ENCODE results near the gene SOX15.

Gene SOX15

DNA sequence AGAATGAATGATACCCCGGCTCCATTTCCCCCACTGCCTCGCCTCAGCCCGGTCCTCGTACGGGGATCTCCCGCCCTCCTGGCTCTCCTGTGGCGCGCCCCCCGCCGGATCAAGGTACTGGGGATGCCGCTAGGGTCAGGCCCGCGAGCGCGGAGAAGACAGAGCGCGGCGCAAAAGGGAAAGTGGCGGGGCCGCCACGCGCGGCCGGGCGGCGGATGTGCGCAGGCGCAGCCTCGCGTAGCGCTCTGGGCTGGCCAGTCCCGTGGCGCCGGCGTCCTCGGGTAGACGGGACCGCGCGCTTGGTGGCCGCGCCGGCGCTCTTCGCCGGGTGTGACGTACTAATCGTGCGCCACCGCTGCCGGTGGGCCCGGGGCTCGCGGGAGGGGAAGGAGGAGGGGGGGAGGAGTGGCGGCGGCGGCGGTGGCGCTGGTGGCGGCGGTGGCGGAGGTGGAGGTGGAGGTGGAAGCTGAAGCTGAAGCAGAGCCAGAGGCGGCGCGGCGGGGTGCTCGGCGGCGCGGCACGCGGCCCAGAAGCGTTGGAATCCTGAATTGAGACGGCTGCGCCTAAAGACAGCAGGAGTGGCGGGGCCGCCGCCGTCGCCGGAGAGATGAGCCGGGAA lies 28.2 kb downstream of the SOX15 start, which contains the start of gene SENP3:
TSS of gene SENP3 (plus strand) at position 331 of the 619 bp plus-strand sequence. CDS start 1,158 bp downstream, outside the sequence.
- peak within 1 kb of the TSS; percentile 88 for H2AFZ ChIP-seq (ENCODE audit: low read depth, low read length)

DNA sequence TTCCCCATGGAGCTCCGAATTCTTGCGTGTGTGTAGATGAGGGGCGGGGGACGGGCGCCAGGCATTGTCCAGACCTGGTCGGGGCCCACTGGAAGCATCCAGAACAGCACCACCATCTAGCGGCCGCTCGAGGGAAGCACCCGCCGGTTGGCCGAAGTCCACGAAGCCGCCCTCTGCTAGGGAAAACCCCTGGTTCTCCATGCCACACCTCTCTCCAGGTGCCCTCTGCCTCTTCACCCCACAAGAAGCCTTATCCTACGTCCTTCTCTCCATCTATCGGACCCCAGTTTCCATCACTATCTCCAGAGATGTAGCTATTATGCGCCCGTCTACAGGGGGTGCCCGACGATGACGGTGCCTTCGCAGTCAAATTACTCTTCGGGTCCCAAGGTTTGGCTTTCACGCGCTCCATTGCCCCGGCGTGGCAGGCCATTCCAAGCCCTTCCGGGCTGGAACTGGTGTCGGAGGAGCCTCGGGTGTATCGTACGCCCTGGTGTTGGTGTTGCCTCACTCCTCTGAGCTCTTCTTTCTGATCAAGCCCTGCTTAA lies 28.8 kb downstream of the SOX15 start:
- Histone ChIP-seq H3K27ac (ENCODE audit: low read length) (peak overlapping the region; percentile 86), H3K4me2 (ENCODE audit: insufficient read depth, low read length) (peak overlapping the region; percentile 90), H2AFZ (ENCODE audit: low read depth, low read length) (peak overlapping the region; percentile 88), H3K36me3 (ENCODE audit: insufficient read depth, low read length) (peaks cover 35% of the 10 kb centered on the region), H4K20me1 (ENCODE audit: insufficient read depth, low read length) (peaks cover 16% of the 10 kb centered on the region; the same call in 1 of the 2 replicates), H3K79me2 (ENCODE audit: insufficient read depth, low read length) (peaks cover 54% of the 10 kb centered on the region), H3K4me1 (ENCODE audit: insufficient read depth, low read length) (peaks cover 52% of the 10 kb centered on the region), H3K27me3 (ENCODE audit: insufficient read depth, low read length, poor library complexity) (no peaks in the 10 kb centered on the region), H3K9ac (ENCODE audit: low read depth, low read length) (peak overlapping the region; percentile 91), H3K4me3 (ENCODE audit: low read depth in 1 of 2, low read length in 2 of 2) (peak overlapping the region; percentile 44 to 79), H3K9me3 (ENCODE audit: insufficient read depth, low read length, severe bottlenecking) (no peaks in the 10 kb centered on the region)
- DNase-seq (peak; percentile 83), ATAC-seq (ENCODE audit: insufficient read depth, low read depth) (peak; percentile 70)
- TF ChIP-seq, protein P1, sequence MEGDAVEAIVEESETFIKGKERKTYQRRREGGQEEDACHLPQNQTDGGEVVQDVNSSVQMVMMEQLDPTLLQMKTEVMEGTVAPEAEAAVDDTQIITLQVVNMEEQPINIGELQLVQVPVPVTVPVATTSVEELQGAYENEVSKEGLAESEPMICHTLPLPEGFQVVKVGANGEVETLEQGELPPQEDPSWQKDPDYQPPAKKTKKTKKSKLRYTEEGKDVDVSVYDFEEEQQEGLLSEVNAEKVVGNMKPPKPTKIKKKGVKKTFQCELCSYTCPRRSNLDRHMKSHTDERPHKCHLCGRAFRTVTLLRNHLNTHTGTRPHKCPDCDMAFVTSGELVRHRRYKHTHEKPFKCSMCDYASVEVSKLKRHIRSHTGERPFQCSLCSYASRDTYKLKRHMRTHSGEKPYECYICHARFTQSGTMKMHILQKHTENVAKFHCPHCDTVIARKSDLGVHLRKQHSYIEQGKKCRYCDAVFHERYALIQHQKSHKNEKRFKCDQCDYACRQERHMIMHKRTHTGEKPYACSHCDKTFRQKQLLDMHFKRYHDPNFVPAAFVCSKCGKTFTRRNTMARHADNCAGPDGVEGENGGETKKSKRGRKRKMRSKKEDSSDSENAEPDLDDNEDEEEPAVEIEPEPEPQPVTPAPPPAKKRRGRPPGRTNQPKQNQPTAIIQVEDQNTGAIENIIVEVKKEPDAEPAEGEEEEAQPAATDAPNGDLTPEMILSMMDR (IDR thresholded peaks at IDR 0.05; ENCODE audit: borderline replicate concordance, extremely low read depth, low read length, poor library complexity, severe bottlenecking): peak; percentile 91
- TF ChIP-seq EZH2 (IDR thresholded peaks at IDR 0.05; ENCODE audit: borderline replicate concordance, low read depth, low read length, severe bottlenecking): no peak

More for the DNA sequence above, 28.2 kb downstream of the SOX15 start, which contains the start of gene SENP3:
- DNase-seq: peak; percentile 89
- Histone ChIP-seq H3K27ac (ENCODE audit: low read length) (peak within 1 kb of the TSS; percentile 86), H4K20me1 (ENCODE audit: insufficient read depth, low read length) (peaks cover 16% of the 10 kb centered on the region; the same call in 1 of the 2 replicates), H3K27me3 (ENCODE audit: insufficient read depth, low read length, poor library complexity) (no peaks in the 10 kb centered on the region), H3K36me3 (ENCODE audit: insufficient read depth, low read length) (peaks cover 38% of the 10 kb centered on the region), H3K79me2 (ENCODE audit: insufficient read depth, low read length) (peaks cover 57% of the 10 kb centered on the region), H3K4me1 (ENCODE audit: insufficient read depth, low read length) (peaks cover 52% of the 10 kb centered on the region), H3K4me2 (ENCODE audit: insufficient read depth, low read length) (peak within 1 kb of the TSS; percentile 90), H3K9me3 (ENCODE audit: insufficient read depth, low read length, severe bottlenecking) (no peaks in the 10 kb centered on the region), H3K4me3 (ENCODE audit: low read depth in 1 of 2, low read length in 2 of 2) (peak within 1 kb of the TSS; percentile 44 to 79), H3K9ac (ENCODE audit: low read depth, low read length) (peak within 1 kb of the TSS; percentile 91)
- TF ChIP-seq, protein P1 (IDR thresholded peaks at IDR 0.05; ENCODE audit: borderline replicate concordance, extremely low read depth, low read length, poor library complexity, severe bottlenecking): no peak
- TF ChIP-seq EZH2 (IDR thresholded peaks at IDR 0.05; ENCODE audit: borderline replicate concordance, low read depth, low read length, severe bottlenecking): no peak
- ATAC-seq (ENCODE audit: insufficient read depth, low read depth): peak; percentile 88

DNA sequence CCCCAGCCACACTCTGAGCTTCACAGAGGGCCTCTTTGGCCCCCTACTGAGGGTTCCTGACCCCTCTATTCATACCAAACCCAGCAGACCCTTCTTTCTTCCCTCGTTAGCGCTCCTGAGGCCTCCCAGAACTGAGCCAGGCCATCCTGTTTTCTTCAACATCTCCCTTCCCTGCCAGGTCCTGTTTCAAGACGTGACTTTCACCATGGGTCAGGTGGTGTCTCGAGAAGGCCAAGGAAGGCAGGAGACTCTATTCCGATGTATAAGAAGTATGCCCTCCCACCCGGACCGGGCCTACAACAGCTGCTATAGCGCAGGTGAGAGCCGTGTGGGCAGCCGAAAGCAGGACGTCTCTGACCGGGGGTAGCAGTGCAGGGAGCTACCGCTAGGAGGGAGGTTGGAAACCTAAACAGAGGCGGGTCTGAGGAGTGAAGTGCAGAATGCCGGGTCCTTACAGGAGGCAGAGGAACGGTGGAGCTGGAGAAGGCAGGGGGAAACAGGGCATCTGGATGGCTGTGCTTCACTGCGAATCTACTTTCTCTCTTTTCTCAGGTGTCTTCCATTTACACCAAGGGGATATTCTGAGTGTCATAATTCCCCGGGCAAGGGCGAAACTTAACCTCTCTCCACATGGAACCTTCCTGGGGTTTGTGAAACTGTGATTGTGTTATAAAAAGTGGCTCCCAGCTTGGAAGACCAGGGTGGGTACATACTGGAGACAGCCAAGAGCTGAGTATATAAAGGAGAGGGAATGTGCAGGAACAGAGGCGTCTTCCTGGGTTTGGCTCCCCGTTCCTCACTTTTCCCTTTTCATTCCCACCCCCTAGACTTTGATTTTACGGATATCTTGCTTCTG lies 29.5 kb downstream of the SOX15 start:
- no peaks in the 10 kb centered on the region for H3K27me3 ChIP-seq (ENCODE audit: insufficient read depth, low read length, poor library complexity)
- H3K4me1 ChIP-seq (ENCODE audit: insufficient read depth, low read length): peaks cover 49% of the 10 kb centered on the region
- H3K9me3 ChIP-seq (ENCODE audit: insufficient read depth, low read length, severe bottlenecking): no peaks in the 10 kb centered on the region
- H3K27ac ChIP-seq (ENCODE audit: low read length): peak overlapping the region; percentile 86
- H3K79me2 ChIP-seq (ENCODE audit: insufficient read depth, low read length): peaks cover 47% of the 10 kb centered on the region
- TF ChIP-seq EZH2 (IDR thresholded peaks at IDR 0.05; ENCODE audit: borderline replicate concordance, low read depth, low read length, severe bottlenecking): no peak
- TF ChIP-seq, protein P1 (IDR thresholded peaks at IDR 0.05; ENCODE audit: borderline replicate concordance, extremely low read depth, low read length, poor library complexity, severe bottlenecking): no peak
- H2AFZ ChIP-seq (ENCODE audit: low read depth, low read length): peak overlapping the region; percentile 88
- peak overlapping the region; percentile 91 for H3K9ac ChIP-seq (ENCODE audit: low read depth, low read length)
- H3K4me2 ChIP-seq (ENCODE audit: insufficient read depth, low read length): peak overlapping the region; percentile 90
- no peak for ATAC-seq (ENCODE audit: insufficient read depth, low read depth)
- H3K4me3 ChIP-seq (ENCODE audit: low read depth in 1 of 2, low read length in 2 of 2): peak overlapping the region; percentile 44 to 79; a peak in 3 of 4 replicates
- H3K36me3 ChIP-seq (ENCODE audit: insufficient read depth, low read length): peaks cover 28% of the 10 kb centered on the region
- peaks cover 13% of the 10 kb centered on the region; the same call in 1 of the 2 replicates for H4K20me1 ChIP-seq (ENCODE audit: insufficient read depth, low read length)
- DNase-seq: no peak

Measured in DND-41 (cell line).